Transverse colon (tissue), 4 donors: ENCODE measurements around the gene C1orf56.

Experiments
- CTCF ChIP-seq, 5 experiments: fragments of 200-600 bp in 3 of 5; fragments of 450-650 bp in 2 of 5; sonication (generic) in 3 of 5; IDR thresholded peaks; 1 replicate in 2 of 5; 2 replicates in 3 of 5; pipeline ENCODE4 v1.5.1; 2016 to 2017; ENCODE audit warnings: antibody characterized with exemption in 5 of 5, inconsistent platforms in 3 of 5, mild to moderate bottlenecking in 2 of 5, moderate library complexity in 1 of 5
- EP300 ChIP-seq: sonication (generic); formaldehyde crosslinking; IDR thresholded peaks from one replicate; pipeline ENCODE4 v1.6.1; 2017; ENCODE audit warnings: antibody characterized with exemption, low read depth
- POLR2A ChIP-seq: fragments of 450-650 bp; IDR thresholded peaks from one replicate; pipeline ENCODE4 v1.6.1; 2016; ENCODE audit warnings: antibody characterized with exemption, mild to moderate bottlenecking, moderate library complexity
- POLR2AphosphoS5 ChIP-seq, 3 donors: sonication (generic); formaldehyde crosslinking; IDR thresholded peaks; one replicate each; pipeline ENCODE4 v1.6.1; 2016; ENCODE audit warnings: antibody characterized with exemption in 3 of 3

DNA sequence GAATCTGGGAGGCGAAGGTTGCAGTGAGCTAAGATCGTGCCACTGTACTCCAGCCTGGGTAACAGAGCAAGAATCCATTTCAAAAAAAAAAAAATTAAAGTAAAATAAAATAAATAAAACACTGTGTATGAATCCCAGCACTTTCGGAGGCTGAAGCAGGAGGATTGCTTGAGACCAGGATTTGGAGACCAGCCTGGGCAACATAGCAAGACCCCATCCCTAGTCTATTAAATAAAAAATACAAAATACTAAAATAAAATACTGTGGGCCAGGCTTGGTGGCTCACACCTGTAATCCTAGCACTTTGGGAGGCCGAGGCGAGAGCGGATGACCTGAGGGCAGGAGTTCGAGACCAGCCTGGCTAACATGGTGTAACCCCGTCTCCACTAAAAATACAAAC, 15.4 kb upstream of the C1orf56 start:
- TF ChIP-seq CTCF (IDR thresholded peaks at IDR 0.05) (no peak), POLR2A (no peak), POLR2AphosphoS5 (IDR thresholded peaks at IDR 0.05) (no peak), EP300 (no peak)
